HCT116 (cell line): ENCODE results near the gene SLC27A4. TPM values are rescaled to one million over a fixed set of nuclear protein-coding genes. Genes with fewer than 3 reads are reported as not detected.

ENCODE experiments used
- ATAC-seq: fragments of 200-7000 bp; cut with Tn5 transposase; 2 replicates; pipeline ENCODE4 v1.9.1; 2020; ENCODE audit warnings: mild to moderate bottlenecking, moderate library complexity
- BruUV-seq: library from RNA; stranded (reverse); fragments of 400-500 nt; replicated peaks from 2 replicates; lab custom pipeline; 2021; lab: Mats Ljungman, UMichigan
- CTCF ChIA-PET: fragments of 300-600 bp; sonication (Branson Sonifier 250); formaldehyde crosslinking; loops from one replicate; lab custom pipeline; 2021; ENCODE audit warnings: antibody characterized with exemption; lab: Charles Lee
- POLR2A ChIA-PET: fragments of 300-600, 350-600 bp; sonication (Branson Sonifier 250); formaldehyde crosslinking; loops from one replicate; lab custom pipeline; 2021; ENCODE audit warnings: antibody characterized with exemption; lab: Charles Lee
- RAD21 ChIA-PET, 2 experiments: fragments of 300-600 bp; sonication (Branson Sonifier 250); formaldehyde crosslinking; loops; one replicate each; lab custom pipeline; 2023; ENCODE audit warnings: low total read pairs in 2 of 2; ENCODE audit not compliant: uncharacterized antibody in 2 of 2, unreplicated experiment in 2 of 2, low non-redundant PET in 1 of 2; lab: Charles Lee
- DNase-seq: peaks from one replicate; pipeline ENCODE4 v3.0.0-alpha.2; 2010; ENCODE audit warnings: low read depth, low spot score
- H2AFZ ChIP-seq: fragments of 200-600 bp; shearing (Covaris generic), sonication (generic); 2 replicates; pipeline ENCODE4 v1.6.1; 2017; ENCODE audit warnings: low read depth, mixed run types, mixed read lengths, antibody characterized with exemption, low read length; ENCODE audit not compliant: poor library complexity, severe bottlenecking
- H3K27ac ChIP-seq: 2 replicates; pipeline ENCODE4 v1.5.1; 2012; ENCODE audit warnings: low read depth, low read length
- H3K27me3 ChIP-seq: fragments of 200-600 bp; sonication (generic); 2 replicates; pipeline ENCODE4 v1.6.1; 2016; ENCODE audit warnings: mixed run types, low read length, mixed read lengths; ENCODE audit not compliant: insufficient read depth
- H3K36me3 ChIP-seq, 2 experiments: fragments of 200-500 bp in 1 of 2; fragments of 200-600 bp in 1 of 2; sonication (Bioruptor generic) in 1 of 2; sonication (generic) in 1 of 2; 2 replicates each; pipeline versions ENCODE4 v1.5.1 to v1.6.1; 2014 to 2016; ENCODE audit warnings: low read length in 2 of 2, inconsistent platforms in 1 of 2, mixed read lengths in 1 of 2, mixed run types in 1 of 2; ENCODE audit not compliant: insufficient read depth in 2 of 2, control insufficient read depth in 1 of 2
- H3K4me1 ChIP-seq, 2 experiments: fragments of 200-600 bp in 1 of 2; sonication (generic) in 1 of 2; 2 replicates each; pipeline versions ENCODE4 v1.5.1 to v1.6.1; 2012 to 2017; ENCODE audit warnings: low read length in 2 of 2, inconsistent platforms in 1 of 2, mild to moderate bottlenecking in 1 of 2, mixed read lengths in 1 of 2, mixed run types in 1 of 2, moderate library complexity in 1 of 2; ENCODE audit not compliant: insufficient read depth in 2 of 2, control insufficient read depth in 1 of 2
- H3K4me2 ChIP-seq: fragments of 200-600 bp; sonication (generic); 2 replicates; pipeline ENCODE4 v1.6.1; 2017; ENCODE audit warnings: mixed run types, low read length, mixed read lengths
- H3K4me3 ChIP-seq, 2 experiments: fragments of 200-600 bp in 1 of 2; sonication (generic) in 1 of 2; replicated peaks in 1 of 2; 2 replicates each; pipeline ENCODE4 v1.5.1; 2011 to 2016; ENCODE audit warnings: low read length in 2 of 2, control low read depth in 1 of 2, low read depth in 1 of 2, mild to moderate bottlenecking in 1 of 2, mixed read lengths in 1 of 2, mixed run types in 1 of 2
- H3K79me2 ChIP-seq: fragments of 200-600 bp; sonication (generic); 2 replicates; pipeline ENCODE4 v1.6.1; 2017; ENCODE audit warnings: mild to moderate bottlenecking, mixed run types, low read length, moderate library complexity, mixed read lengths; ENCODE audit not compliant: insufficient read depth
- H3K9ac ChIP-seq: fragments of 200-600 bp; sonication (generic); 2 replicates; pipeline ENCODE4 v1.6.1; 2016; ENCODE audit warnings: low read length, mixed read lengths
- H3K9me2 ChIP-seq: fragments of 200-600 bp; sonication (generic), shearing (Covaris generic); 2 replicates; pipeline ENCODE4 v1.6.1; 2017; ENCODE audit warnings: mixed run types, mild to moderate bottlenecking, moderate library complexity; ENCODE audit not compliant: insufficient read depth
- H3K9me3 ChIP-seq, 2 experiments: fragments of 200-500 bp in 1 of 2; fragments of 200-600 bp in 1 of 2; sonication (Bioruptor generic) in 1 of 2; sonication (generic) in 1 of 2; 2 replicates each; pipeline ENCODE4 v1.6.1; 2014 to 2017; ENCODE audit warnings: low read length in 2 of 2, mixed read lengths in 2 of 2, inconsistent platforms in 1 of 2, low read depth in 1 of 2, mild to moderate bottlenecking in 1 of 2, mixed run types in 1 of 2, moderate library complexity in 1 of 2; ENCODE audit not compliant: control insufficient read depth in 1 of 2, insufficient read depth in 1 of 2
- H4K20me1 ChIP-seq: fragments of 200-600 bp; sonication (generic), shearing (Covaris generic); 2 replicates; pipeline ENCODE4 v1.6.1; 2017; ENCODE audit warnings: mixed run types, mild to moderate bottlenecking, moderate library complexity; ENCODE audit not compliant: insufficient read depth
- CBX3 ChIP-seq: IDR thresholded peaks from 2 replicates; pipeline ENCODE4 v1.6.1; 2012; ENCODE audit warnings: low read depth
- CTCF ChIP-seq, 3 experiments: fragments of 200-600 bp in 1 of 3; sonication (generic) in 1 of 3; IDR thresholded peaks in 2 of 3; conservative IDR thresholded peaks in 1 of 3; 2 replicates each; pipeline ENCODE4 v1.5.1; 2012 to 2017; ENCODE audit warnings: low read depth in 2 of 3, low read length in 2 of 3, antibody characterized with exemption in 1 of 3, borderline replicate concordance in 1 of 3, control low read depth in 1 of 3, mild to moderate bottlenecking in 1 of 3, mixed read lengths in 1 of 3, mixed run types in 1 of 3, moderate library complexity in 1 of 3; ENCODE audit not compliant: insufficient read depth in 1 of 3
- EZH2 ChIP-seq: fragments of 200-600 bp; sonication (generic); IDR thresholded peaks from 2 replicates; pipeline ENCODE4 v1.6.1; 2017; ENCODE audit warnings: antibody characterized with exemption, mixed run types
- POLR2A ChIP-seq: IDR thresholded peaks from 2 replicates; pipeline ENCODE4 v1.7.0; 2011; ENCODE audit warnings: borderline replicate concordance; ENCODE audit not compliant: insufficient read depth, insufficient read length; ENCODE audit errors: extremely low read depth
- POLR2AphosphoS5 ChIP-seq: IDR thresholded peaks from 2 replicates; pipeline ENCODE4 v1.6.1; 2011; ENCODE audit warnings: mild to moderate bottlenecking, low read depth, low read length, moderate library complexity
- RAD21 ChIP-seq: IDR thresholded peaks from 2 replicates; pipeline ENCODE4 v1.6.1; 2012; ENCODE audit warnings: low read depth, mild to moderate bottlenecking
- REST ChIP-seq: IDR thresholded peaks from 2 replicates; pipeline ENCODE4 v1.6.1; 2012; ENCODE audit warnings: low read depth
- SIN3A ChIP-seq: IDR thresholded peaks from 2 replicates; pipeline ENCODE4 v1.6.1; 2012; ENCODE audit warnings: low read depth
- SP1 ChIP-seq: IDR thresholded peaks from 2 replicates; pipeline ENCODE4 v1.6.1; 2012; ENCODE audit warnings: low read depth
- SRF ChIP-seq: IDR thresholded peaks from 2 replicates; pipeline ENCODE4 v1.6.1; 2012; ENCODE audit warnings: low read depth
- TCF7L2 ChIP-seq: IDR thresholded peaks from 2 replicates; pipeline ENCODE4 v1.7.0; 2011; ENCODE audit warnings: borderline replicate concordance, inconsistent platforms; ENCODE audit not compliant: insufficient read depth, insufficient read length; ENCODE audit errors: extremely low read depth
- YY1 ChIP-seq: IDR thresholded peaks from 2 replicates; pipeline ENCODE4 v1.6.1; 2011; ENCODE audit warnings: low read length, low read depth, moderate library complexity, mild to moderate bottlenecking; ENCODE audit not compliant: insufficient replicate concordance; ENCODE audit errors: extremely low read depth
- ZBTB33 ChIP-seq: IDR thresholded peaks from 2 replicates; pipeline ENCODE4 v1.6.1; 2011; ENCODE audit warnings: mild to moderate bottlenecking, low read length, moderate library complexity; ENCODE audit not compliant: insufficient replicate concordance; ENCODE audit errors: extremely low read depth
- intact Hi-C: fragments of 100-400 bp; cut with micrococcal nuclease; formaldehyde crosslinking; loops from 2 replicates; pipeline ENCODE4 v1.10.0; 2022
- total RNA-seq: library from RNA; stranded (reverse); gene quantifications from one replicate; pipeline ENCODE4 v1.2.1, GENCODE V29; 2021; ENCODE audit not compliant: unreplicated experiment

SLC27A4 gene
- total RNA-seq, 1 experiment from 2014 or later, result 33.9 TPM

- TF ChIP-seq ZBTB33 (no peak), SP1 (no peak), SRF (no peak), POLR2AphosphoS5 (0 out of 2 replicates have a peak, but pooled peaks have one; percentile 8), SIN3A (no peak)
Measured at GRCh38 chr9:128340691-128341434, 536 bp downstream of the SLC27A4 start (continued).

GRCh38 chr9:128341435-128341849 lies 1.1 kb downstream of the SLC27A4 start:
- Histone ChIP-seq H3K27me3 (no peaks in the 10 kb centered on the region), H3K9ac (peak overlapping the region; percentile 77), H3K36me3 (peaks cover 5 to 12% of the 10 kb centered on the region in 2 experiments; a peak in 3 of 4 replicates), H3K4me2 (peak overlapping the region; percentile 97), H3K9me2 (no peaks in the 10 kb centered on the region), H3K79me2 (peaks cover 10% of the 10 kb centered on the region), H2AFZ (no peak overlapping the region), H4K20me1 (no peaks in the 10 kb centered on the region), H3K9me3 (no peaks in the 10 kb centered on the region), H3K4me3 (peak overlapping the region; percentile 84 to 86), H3K4me1 (peaks cover 0 to 20% of the 10 kb centered on the region in 2 experiments; a peak in 2 of 4 replicates), H3K27ac (peak overlapping the region; percentile 67)
- TSS peak; percentile 40 for BruUV-seq
- DNase-seq (peak; percentile 79), ATAC-seq (peak; percentile 67)
- ChIA-PET RAD21 (interaction anchor here (0.6 to 1.2 kb wide), 4 partner anchors 37 to 79 kb away, joined by 3 to 6 read pairs (median 3); partner anchors contain the start of gene CERCAM (in 1 of the 2)), CTCF (interaction anchor here (0.7 to 1.5 kb wide), 12 partner anchors 10 to 86 kb away, joined by 3 to 40 read pairs (median 4); partner anchors contain the start of gene URM1)
- intact Hi-C loops, result loop anchor here (1.0 to 10.0 kb wide), 4 partner anchors 19 to 147 kb away; partner anchors contain the start of genes CIZ1, COQ4 and TRUB2
- peak; percentile 42 for TF ChIP-seq YY1
- no peak for TF ChIP-seq POLR2A
- peak; percentile 93 for TF ChIP-seq RAD21
- peak; percentile 90 for TF ChIP-seq TCF7L2
- TF ChIP-seq REST, result no peak
- TF ChIP-seq CTCF (IDR thresholded peaks at IDR 0.05 in 2 of 3, conservative IDR thresholded peaks at IDR 0.05 in 1 of 3; ENCODE audit: borderline replicate concordance in 1 of 3, insufficient read depth in 1 of 3, low read depth in 2 of 3, low read length in 2 of 3), result peak; percentile 64 to 86 (median 66)
- TF ChIP-seq CBX3, result no peak
- no peak for TF ChIP-seq EZH2
- TF ChIP-seq, all 23 proteins: peak for 4
- POLR2A ChIA-PET, result interaction anchor here (0.7 to 1.3 kb wide), 4 partner anchors 30 to 314 kb away, joined by 3 to 9 read pairs (median 3); partner anchors contain the start of gene URM1
